IMR-90 (cell line): ENCODE measurements around the gene OSBP2. TPM values are rescaled to one million over a fixed set of nuclear protein-coding genes. Genes with fewer than 3 reads are reported as not detected.

Experiments used
- ATAC-seq: fragments of 200-7000 bp; cut with Tn5 transposase; 2 replicates; pipeline ENCODE4 v1.9.1; 2020; ENCODE audit warnings: low read depth, mild to moderate bottlenecking, moderate library complexity
- BruUV-seq: library from RNA; stranded (reverse); fragments of 400-500 nt; replicated peaks from 2 replicates; lab custom pipeline; 2021; lab: Mats Ljungman, UMichigan
- CTCF ChIA-PET: fragments of 300-600 bp; formaldehyde crosslinking; extraction: SDS; loops from one replicate; lab custom pipeline; 2021; ENCODE audit warnings: antibody characterized with exemption; lab: Yijun Ruan, JAX
- POLR2A ChIA-PET: fragments of 300-600 bp; sonication (Branson Sonifier 250); formaldehyde crosslinking; loops from one replicate; lab custom pipeline; 2022; ENCODE audit warnings: antibody characterized with exemption; ENCODE audit not compliant: unreplicated experiment; lab: Charles Lee
- DNase-seq: peaks from one replicate; pipeline ENCODE4 v3.0.0; 2013
- H2AFZ ChIP-seq: replicated peaks from 2 replicates; pipeline ENCODE3; 2013; ENCODE audit warnings: low read length, mild to moderate bottlenecking; ENCODE audit not compliant: poor library complexity
- H2AK5ac ChIP-seq: 2 replicates; pipeline ENCODE4 v1.6.1; 2013; ENCODE audit warnings: low read depth, low read length, inconsistent platforms
- H2AK9ac ChIP-seq: replicated peaks from 2 replicates; pipeline ENCODE3; 2013; ENCODE audit warnings: mild to moderate bottlenecking, low read depth, low read length, moderate library complexity; ENCODE audit not compliant: poor library complexity
- H2BK120ac ChIP-seq: 2 replicates; pipeline ENCODE4 v1.6.1; 2013; ENCODE audit warnings: low read depth, low read length, inconsistent platforms
- H2BK15ac ChIP-seq: 3 replicates; pipeline ENCODE4 v1.6.1; 2013; ENCODE audit warnings: low read depth, low read length, inconsistent platforms
- H2BK20ac ChIP-seq: 2 replicates; pipeline ENCODE4 v1.6.1; 2013; ENCODE audit warnings: low read depth, mild to moderate bottlenecking, inconsistent platforms, low read length, moderate library complexity
- H2BK5ac ChIP-seq: 2 replicates; pipeline ENCODE4 v1.6.1; 2013; ENCODE audit warnings: mild to moderate bottlenecking, low read depth, low read length, inconsistent platforms; ENCODE audit not compliant: poor library complexity, severe bottlenecking
- H3K14ac ChIP-seq: replicated peaks from 2 replicates; pipeline ENCODE4 v1.6.1; 2013; ENCODE audit warnings: low read depth, low read length, inconsistent platforms
- H3K18ac ChIP-seq: 2 replicates; pipeline ENCODE4 v1.6.1; 2013; ENCODE audit warnings: low read depth, low read length, control low read depth
- H3K23ac ChIP-seq: 2 replicates; pipeline ENCODE4 v1.6.1; 2013; ENCODE audit warnings: low read depth, low read length, inconsistent platforms
- H3K27ac ChIP-seq: 2 replicates; pipeline ENCODE4 v1.5.1; 2013; ENCODE audit warnings: mild to moderate bottlenecking, control low read depth, low read length; ENCODE audit not compliant: insufficient read depth
- H3K27me3 ChIP-seq: 2 replicates; pipeline ENCODE4 v1.6.1; 2013; ENCODE audit warnings: low read length; ENCODE audit not compliant: control insufficient read depth, insufficient read depth
- H3K36me3 ChIP-seq: 2 replicates; pipeline ENCODE4 v1.6.1; 2013; ENCODE audit warnings: low read length, mixed read lengths; ENCODE audit not compliant: control insufficient read depth, insufficient read depth
- H3K4ac ChIP-seq: 2 replicates; pipeline ENCODE4 v1.6.1; 2013; ENCODE audit warnings: low read depth, low read length, inconsistent platforms
- H3K4me1 ChIP-seq: 2 replicates; pipeline ENCODE4 v1.6.1; 2013; ENCODE audit warnings: low read length, mixed read lengths; ENCODE audit not compliant: control insufficient read depth, insufficient read depth
- H3K4me2 ChIP-seq: 2 replicates; pipeline ENCODE4 v1.6.1; 2013; ENCODE audit warnings: low read depth, mild to moderate bottlenecking, control low read depth, low read length, moderate library complexity
- H3K4me3 ChIP-seq: 2 replicates; pipeline ENCODE4 v1.5.1; 2013; ENCODE audit warnings: low read depth, mild to moderate bottlenecking, control low read depth, low read length, moderate library complexity; ENCODE audit not compliant: insufficient read depth
- H3K56ac ChIP-seq: 2 replicates; pipeline ENCODE4 v1.6.1; 2013; ENCODE audit warnings: low read length, inconsistent platforms; ENCODE audit not compliant: insufficient read depth; ENCODE audit errors: extremely low read depth
- H3K79me1 ChIP-seq, 2 experiments: 2 replicates each; pipeline ENCODE4 v1.6.1; 2013; ENCODE audit warnings: low read length in 2 of 2, inconsistent platforms in 1 of 2, low read depth in 1 of 2
- H3K9ac ChIP-seq: 2 replicates; pipeline ENCODE4 v1.6.1; 2013; ENCODE audit warnings: low read depth, low read length, control low read depth
- H3K9me1 ChIP-seq: 2 replicates; pipeline ENCODE4 v1.6.1; 2013; ENCODE audit warnings: low read length, inconsistent platforms; ENCODE audit not compliant: insufficient read depth
- H3K9me3 ChIP-seq: 2 replicates; pipeline ENCODE4 v1.6.1; 2013; ENCODE audit warnings: low read length; ENCODE audit not compliant: control insufficient read depth, insufficient read depth
- H4K20me1 ChIP-seq: 2 replicates; pipeline ENCODE4 v1.6.1; 2013; ENCODE audit warnings: low read length, inconsistent platforms; ENCODE audit not compliant: insufficient read depth
- H4K5ac ChIP-seq: 2 replicates; pipeline ENCODE4 v1.6.1; 2013; ENCODE audit warnings: mild to moderate bottlenecking, low read depth, low read length, control low read depth
- H4K8ac ChIP-seq, 2 experiments: 2 replicates each; pipeline ENCODE4 v1.6.1; 2013; ENCODE audit warnings: low read depth in 2 of 2, low read length in 2 of 2, control low read depth in 1 of 2, inconsistent platforms in 1 of 2
- H4K91ac ChIP-seq: 2 replicates; pipeline ENCODE4 v1.6.1; 2013; ENCODE audit warnings: low read depth, low read length, inconsistent platforms; ENCODE audit not compliant: insufficient read depth
- MAFK ChIP-seq: IDR thresholded peaks from 2 replicates; pipeline ENCODE4 v1.6.1; 2012; ENCODE audit warnings: low read depth, low read length, improper control_type of control experiment
- MAZ ChIP-seq: IDR thresholded peaks from 2 replicates; pipeline ENCODE4 v1.6.1; 2012; ENCODE audit warnings: low read depth, mild to moderate bottlenecking, low read length, improper control_type of control experiment, moderate library complexity, borderline replicate concordance
- RCOR1 ChIP-seq: IDR thresholded peaks from 2 replicates; pipeline ENCODE4 v1.6.1; 2012; ENCODE audit warnings: mild to moderate bottlenecking, low read length, improper control_type of control experiment; ENCODE audit not compliant: insufficient replicate concordance
- RFX5 ChIP-seq: IDR thresholded peaks from 2 replicates; pipeline ENCODE4 v1.8.0; 2012; ENCODE audit warnings: low read depth, mild to moderate bottlenecking, low read length, moderate library complexity
- WGBS, 2 experiments: methylation state at CpG; one replicate each; pipeline versions ENCODE4 v1.1.5 to v1.1.7; 2013; ENCODE audit warnings: missing lambda C conversion rate in 2 of 2; ENCODE audit not compliant: insufficient read length in 1 of 2; ENCODE audit errors: extremely low coverage in 2 of 2; 5-methylcytosine and 5-hydroxymethylcytosine counted together
- dilution Hi-C: fragments of 300-500 bp; cut with HindIII; formaldehyde crosslinking; loops from one replicate; pipeline ENCODE4 v1.14.3; 2018; ENCODE audit warnings: low sequenced_read_pairs; ENCODE audit not compliant: unreplicated experiment
- in situ Hi-C: fragments of 300-500 bp; cut with MboI; formaldehyde crosslinking; loops from 3 replicates; pipeline ENCODE4 v1.14.3; 2019; ENCODE audit warnings: low sequenced_read_pairs, inconsistent platforms, mixed read lengths
- intact Hi-C: fragments of 100-400 bp; cut with micrococcal nuclease; formaldehyde crosslinking; loops from 2 replicates; pipeline ENCODE4 v1.10.0; 2022
- polyA plus RNA-seq, 3 experiments: library from polyadenylated mRNA; depleted of rRNA; stranded (reverse); fragments of >200 nt; gene quantifications; 2 replicates each; pipeline ENCODE4 v1.2.3, GENCODE V29; 2012; ENCODE audit warnings: low replicate concordance in 1 of 3
- total RNA-seq: library from RNA; depleted of rRNA; stranded (reverse); fragments of >200 nt; gene quantifications from 2 replicates; pipeline ENCODE4 v1.2.3, GENCODE V29; 2012

OSBP2 gene
- total and polyA plus RNA-seq, 2 of the 4 experiments (the other 2 are of a cell fraction): 1.8 to 2.2 TPM

DNA sequence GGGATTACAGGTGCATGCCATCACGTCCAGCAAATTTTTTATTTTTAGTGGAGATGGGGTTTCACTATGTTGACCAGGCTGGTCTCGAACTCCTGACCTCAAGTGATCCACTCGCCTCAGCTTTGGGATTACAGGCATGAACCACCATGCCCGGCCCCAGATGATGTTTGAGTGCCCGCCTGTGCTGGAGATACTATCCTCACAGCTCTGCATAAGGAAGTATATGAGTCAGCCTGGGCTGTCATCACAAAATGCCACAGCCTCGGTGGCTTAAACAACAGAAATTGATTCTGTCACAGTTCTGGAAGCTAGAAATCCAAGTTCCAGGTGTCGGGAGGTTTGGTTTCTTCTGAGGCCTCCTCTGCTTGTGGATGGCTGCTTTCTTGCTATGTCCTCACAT is 119.3 kb downstream of the OSBP2 start:
- Histone ChIP-seq H2AK9ac (no peak overlapping the region), H3K4me2 (no peak overlapping the region), H3K27ac (no peak overlapping the region), H3K79me1 (no peaks in the 10 kb centered on the region), H3K36me3 (no peaks in the 10 kb centered on the region), H2AK5ac (no peak overlapping the region), H3K4me3 (no peak overlapping the region), H3K9me1 (no peaks in the 10 kb centered on the region), H3K27me3 (peaks cover 3% of the 10 kb centered on the region; the same call in 1 of the 2 replicates), H3K18ac (no peak overlapping the region), H2BK120ac (no peak overlapping the region), H4K8ac (no peak overlapping the region), H4K5ac (no peak overlapping the region), H3K4ac (no peak overlapping the region), H3K9ac (no peak overlapping the region), H4K91ac (no peak overlapping the region), H3K14ac (no peak overlapping the region), H2BK5ac (no peak overlapping the region), H4K20me1 (no peaks in the 10 kb centered on the region), H3K9me3 (no peaks in the 10 kb centered on the region), H2AFZ (no peak overlapping the region), H2BK20ac (no peak overlapping the region), H2BK15ac (no peak overlapping the region), H3K56ac (no peak overlapping the region), H3K4me1 (no peaks in the 10 kb centered on the region), H3K23ac (no peak overlapping the region)
- ChIA-PET CTCF (interaction anchor here (0.7 to 1.1 kb wide), 2 partner anchors 21 to 34 kb away, joined by 3 read pairs; no protein-coding TSS in a partner anchor), POLR2A (no interaction called here)
- intact Hi-C loops (no loop called here), in situ Hi-C loops (no loop called here), dilution Hi-C loops (no loop called here)
- 77% methylated on average over 4 of the region's 7 CpGs; no CpG with 5 or more reads in 1 of the 2 experiments for WGBS, 2 experiments
- TF ChIP-seq RFX5 (no peak), RCOR1 (no peak), MAFK (no peak), MAZ (no peak)
- no peak for DNase-seq
- BruUV-seq: no TSS peak
- no peak for ATAC-seq
